H1 (cell line): ENCODE measurements around the gene SMPX. TPM values are rescaled to one million over a fixed set of nuclear protein-coding genes. Genes with fewer than 3 reads are reported as not detected.

Experiments used
- CTCF ChIA-PET: fragments of 300-600 bp; sonication (Branson Sonifier 250); formaldehyde crosslinking; loops from one replicate; lab custom pipeline; 2021; ENCODE audit not compliant: partially characterized antibody; lab: Charles Lee
- POLR2A ChIA-PET: fragments of 300-600 bp; sonication (Branson Sonifier 250); formaldehyde crosslinking; loops from one replicate; lab custom pipeline; 2021; ENCODE audit warnings: inconsistent platforms; ENCODE audit not compliant: partially characterized antibody; lab: Charles Lee
- DNase-seq, 2 experiments: peaks; one replicate each; pipeline versions ENCODE4 v3.0.0 to v3.0.0-alpha.2; 2010 to 2022; ENCODE audit warnings: low spot score in 2 of 2, low read depth in 1 of 2, mixed read lengths in 1 of 2
- FAIRE-seq: peaks from 2 replicates; lab custom pipeline; 2011; peaks lifted over from hg19 to GRCh38; lab: Jason Lieb, UNC
- H2AFZ ChIP-seq: 2 replicates; pipeline ENCODE4 v1.8.1; 2012; ENCODE audit warnings: low read length, inconsistent platforms
- H2AK5ac ChIP-seq: 2 replicates; pipeline ENCODE4 v1.6.1; 2013; ENCODE audit warnings: low read depth, low read length
- H2BK120ac ChIP-seq: replicated peaks from 2 replicates; pipeline ENCODE3; 2013; ENCODE audit warnings: low read depth, low read length, inconsistent platforms
- H2BK12ac ChIP-seq: 2 replicates; pipeline ENCODE4 v1.6.1; 2013; ENCODE audit warnings: low read depth, low read length
- H2BK15ac ChIP-seq: 2 replicates; pipeline ENCODE4 v1.6.1; 2013; ENCODE audit warnings: low read length
- H2BK20ac ChIP-seq: 2 replicates; pipeline ENCODE4 v1.6.1; 2013; ENCODE audit warnings: low read length
- H2BK5ac ChIP-seq: 2 replicates; pipeline ENCODE4 v1.6.1; 2013; ENCODE audit warnings: low read depth, low read length
- H3K14ac ChIP-seq: 2 replicates; pipeline ENCODE4 v1.6.1; 2013; ENCODE audit warnings: inconsistent platforms; ENCODE audit not compliant: insufficient read length
- H3K18ac ChIP-seq: 2 replicates; pipeline ENCODE4 v1.6.1; 2013; ENCODE audit warnings: low read length; ENCODE audit errors: extremely low read depth
- H3K23ac ChIP-seq: 2 replicates; pipeline ENCODE4 v1.6.1; 2013; ENCODE audit warnings: inconsistent platforms; ENCODE audit not compliant: insufficient read length
- H3K23me2 ChIP-seq: 2 replicates; pipeline ENCODE4 v1.6.1; 2013; ENCODE audit warnings: low read depth, low read length
- H3K27ac ChIP-seq: 2 replicates; pipeline ENCODE4 v1.6.1; 2011; ENCODE audit warnings: low read depth, low read length, inconsistent platforms
- H3K27me3 ChIP-seq, 4 experiments: replicated peaks in 1 of 4; 1 replicate in 1 of 4; 2 replicates in 3 of 4; pipeline versions ENCODE4 v1.6.1 to v1.8.1; 2011 to 2013; ENCODE audit warnings: low read length in 3 of 4, mild to moderate bottlenecking in 3 of 4, inconsistent platforms in 2 of 4, mixed read lengths in 2 of 4, moderate library complexity in 1 of 4; ENCODE audit not compliant: control insufficient read depth in 3 of 4, insufficient read depth in 3 of 4; ENCODE audit errors: extremely low read depth in 1 of 4
- H3K36me3 ChIP-seq, 4 experiments: 2 replicates each; pipeline versions ENCODE4 v1.6.1 to v1.8.1; 2011 to 2013; ENCODE audit warnings: mild to moderate bottlenecking in 4 of 4, low read length in 3 of 4, moderate library complexity in 2 of 4, control low read depth in 1 of 4, inconsistent platforms in 1 of 4; ENCODE audit not compliant: insufficient read depth in 4 of 4, control insufficient read depth in 2 of 4
- H3K4ac ChIP-seq: replicated peaks from 2 replicates; pipeline ENCODE3; 2013; ENCODE audit warnings: low read length, low read depth, mixed read lengths, inconsistent platforms; ENCODE audit not compliant: insufficient read length
- H3K4me1 ChIP-seq, 4 experiments: replicated peaks in 1 of 4; 1 replicate in 1 of 4; 2 replicates in 3 of 4; pipeline versions ENCODE4 v1.6.1 to v1.8.1; 2011 to 2013; ENCODE audit warnings: low read length in 3 of 4, inconsistent platforms in 2 of 4, mixed read lengths in 1 of 4; ENCODE audit not compliant: insufficient read depth in 4 of 4, control insufficient read depth in 3 of 4
- H3K4me2 ChIP-seq, 2 experiments: 2 replicates each; pipeline versions ENCODE4 v1.6.1 to v1.8.1; 2011 to 2013; ENCODE audit warnings: low read depth in 2 of 2, low read length in 2 of 2, control low read depth in 1 of 2, inconsistent platforms in 1 of 2, mild to moderate bottlenecking in 1 of 2; ENCODE audit not compliant: insufficient read depth in 1 of 2
- H3K4me3 ChIP-seq, 4 experiments: fragments of 200-600, 300-600 bp in 1 of 4; sonication (generic), shearing (Covaris generic), sonication (Bioruptor Twin) in 1 of 4; 2 replicates each; pipeline versions ENCODE4 v1.5.1 to v1.8.1; 2011 to 2016; ENCODE audit warnings: low read length in 4 of 4, low read depth in 3 of 4, control low read depth in 2 of 4, inconsistent platforms in 2 of 4, mild to moderate bottlenecking in 2 of 4, mixed read lengths in 1 of 4, moderate library complexity in 1 of 4; ENCODE audit not compliant: insufficient read depth in 2 of 4; ENCODE audit errors: extremely low read depth in 1 of 4
- H3K56ac ChIP-seq: replicated peaks from 2 replicates; pipeline ENCODE3; 2013; ENCODE audit warnings: low read depth, mild to moderate bottlenecking, mixed read lengths, low read length, inconsistent platforms; ENCODE audit not compliant: insufficient read length
- H3K79me1 ChIP-seq: 2 replicates; pipeline ENCODE4 v1.6.1; 2013; ENCODE audit warnings: low read depth, low read length, control low read depth
- H3K79me2 ChIP-seq, 2 experiments: 2 replicates each; pipeline versions ENCODE4 v1.6.1 to v1.8.1; 2012 to 2013; ENCODE audit warnings: low read length in 2 of 2, mild to moderate bottlenecking in 2 of 2, inconsistent platforms in 1 of 2; ENCODE audit not compliant: insufficient read depth in 2 of 2, control insufficient read depth in 1 of 2
- H3K9ac ChIP-seq, 4 experiments: replicated peaks in 1 of 4; 1 replicate in 1 of 4; 2 replicates in 3 of 4; pipeline versions ENCODE4 v1.6.1 to v1.8.1; 2011 to 2013; ENCODE audit warnings: low read depth in 3 of 4, low read length in 3 of 4, control low read depth in 2 of 4, mild to moderate bottlenecking in 2 of 4, moderate library complexity in 2 of 4, inconsistent platforms in 1 of 4; ENCODE audit errors: extremely low read depth in 1 of 4
- H3K9me3 ChIP-seq, 2 experiments: 2 replicates each; pipeline versions ENCODE4 v1.6.1 to v1.8.1; 2012 to 2013; ENCODE audit warnings: mild to moderate bottlenecking in 2 of 2, moderate library complexity in 2 of 2, control low read depth in 1 of 2, inconsistent platforms in 1 of 2, low read depth in 1 of 2, low read length in 1 of 2, mixed read lengths in 1 of 2; ENCODE audit not compliant: insufficient read depth in 2 of 2
- H4K20me1 ChIP-seq, 2 experiments: replicated peaks in 1 of 2; 2 replicates each; pipeline versions ENCODE3 to v1.8.1; 2011 to 2013; ENCODE audit warnings: inconsistent platforms in 2 of 2, low read length in 2 of 2, mild to moderate bottlenecking in 1 of 2; ENCODE audit not compliant: insufficient read depth in 2 of 2, control insufficient read depth in 1 of 2
- H4K5ac ChIP-seq: 2 replicates; pipeline ENCODE4 v1.6.1; 2013; ENCODE audit warnings: low read length, low read depth, mixed read lengths, inconsistent platforms; ENCODE audit not compliant: insufficient read length
- H4K8ac ChIP-seq: 2 replicates; pipeline ENCODE4 v1.8.0; 2013; ENCODE audit warnings: mild to moderate bottlenecking, moderate library complexity, low read length, inconsistent platforms; ENCODE audit not compliant: insufficient read depth; ENCODE audit errors: extremely low read depth
- H4K91ac ChIP-seq: replicated peaks from 2 replicates; pipeline ENCODE3; 2013; ENCODE audit warnings: low read length, mixed read lengths, inconsistent platforms; ENCODE audit not compliant: insufficient read length
- BCL11A ChIP-seq, 2 experiments: IDR thresholded peaks; one replicate each; pipeline ENCODE4 v1.6.1; 2011; ENCODE audit warnings: low read depth in 2 of 2, low read length in 2 of 2, mild to moderate bottlenecking in 2 of 2
- JUND ChIP-seq: IDR thresholded peaks from 2 replicates; pipeline ENCODE4 v1.6.1; 2011; ENCODE audit warnings: mild to moderate bottlenecking, improper control_type of control experiment, low read length
- NANOG ChIP-seq: IDR thresholded peaks from 2 replicates; pipeline ENCODE4 v1.6.1; 2011; ENCODE audit warnings: low read length, low read depth, mild to moderate bottlenecking, inconsistent platforms; ENCODE audit not compliant: insufficient read depth, poor library complexity, severe bottlenecking
- POLR2A ChIP-seq, 2 experiments: IDR thresholded peaks; 1 replicate in 1 of 2; 2 replicates in 1 of 2; pipeline ENCODE4 v1.6.1; 2011; ENCODE audit warnings: low read depth in 2 of 2, low read length in 2 of 2, mild to moderate bottlenecking in 2 of 2; ENCODE audit errors: control extremely low read depth in 1 of 2
- POU5F1 ChIP-seq: IDR thresholded peaks from 2 replicates; pipeline ENCODE4 v1.6.1; 2011; ENCODE audit warnings: low read depth, mild to moderate bottlenecking, low read length, moderate library complexity
- RNF2 ChIP-seq: fragments of 200-900, 300-1000 bp; sonication (generic); IDR thresholded peaks from 2 replicates; pipeline ENCODE4 v1.7.1; 2016; ENCODE audit warnings: borderline replicate concordance, low read depth, mild to moderate bottlenecking, antibody characterized with exemption, low read length; ENCODE audit not compliant: poor library complexity, severe bottlenecking; ENCODE audit errors: missing control alignments
- whole genome bisulfite sequencing, 2 experiments: shearing (Covaris generic) in 1 of 2; methylation state at CpG; one replicate each; pipeline versions ENCODE4 v1.1.6 to v1.1.7; 2013 to 2015; ENCODE audit warnings: low lambda C conversion rate in 2 of 2, mixed read lengths in 2 of 2, inconsistent platforms in 1 of 2, low coverage in 1 of 2, missing lambda C conversion rate in 1 of 2; ENCODE audit not compliant: insufficient replicate concordance in 2 of 2, insufficient coverage in 1 of 2, insufficient read length in 1 of 2; ENCODE audit errors: extremely low coverage in 1 of 2, missing lambda C conversion rate in 1 of 2; 5-methylcytosine and 5-hydroxymethylcytosine counted together
- polyA plus RNA-seq, 7 experiments: library from polyadenylated mRNA; depleted of rRNA in 3 of 7; stranded (reverse) in 5 of 7; unstranded in 2 of 7; fragments of >200 nt in 5 of 7; fragments of 200-250 nt in 2 of 7; gene quantifications; 1 replicate in 5 of 7; 2 replicates in 1 of 7; 4 replicates in 1 of 7; pipeline versions ENCODE4 v1.2.1 to v1.2.3, GENCODE V29; 2011 to 2013; ENCODE audit warnings: missing spikeins in 2 of 7, mixed read lengths in 2 of 7
- total RNA-seq: library from RNA; stranded (reverse); fragmentation: NEBNext Ultra II Directional; extraction: Animal tissue kit (Norgen Biotek cat#: 25700); gene quantifications from 2 replicates; pipeline ENCODE4 v1.2.1, GENCODE V29; 2021

The SMPX gene
- total and polyA plus RNA-seq, 2 of the 8 experiments (the other 6 are each of a cell fraction or from before 2014, with no cell fraction given), result not detected

DNA sequence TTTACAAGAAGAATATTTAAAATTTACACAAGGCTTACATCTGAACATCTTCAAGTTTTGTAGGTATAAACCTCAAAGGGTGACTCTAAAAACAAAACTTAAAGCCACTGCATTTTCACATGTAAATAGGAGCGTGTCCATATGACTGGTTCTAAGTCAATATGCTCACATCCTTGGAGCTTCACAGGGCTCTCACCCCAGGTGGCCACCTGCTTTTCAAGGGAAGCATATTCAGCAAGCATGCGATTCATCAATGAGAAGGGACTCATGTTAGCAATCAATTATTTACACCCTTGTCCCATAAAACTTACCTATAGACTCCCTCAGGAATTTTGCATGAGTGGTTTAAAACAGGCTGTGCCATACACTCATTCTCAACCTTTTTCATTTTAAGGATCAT, 82.0 kb downstream of the SMPX start:
- H3K4me3 ChIP-seq, result no peak overlapping the region
- no peak overlapping the region for H2BK15ac ChIP-seq
- no peak overlapping the region for H4K5ac ChIP-seq
- no peaks in the 10 kb centered on the region for H3K4me1 ChIP-seq
- no peak overlapping the region for H2AK5ac ChIP-seq
- no peaks in the 10 kb centered on the region for H3K23me2 ChIP-seq
- H3K27ac ChIP-seq, result no peak overlapping the region
- H3K4me2 ChIP-seq, result no peak overlapping the region
- H3K14ac ChIP-seq, result no peak overlapping the region
- no peaks in the 10 kb centered on the region for H3K79me2 ChIP-seq
- no peaks in the 10 kb centered on the region for H3K9me3 ChIP-seq
- POLR2A ChIA-PET, result no interaction called here
- 50% methylated on average over 2 of the region's 2 CpGs; no CpG with 5 or more reads in 1 of the 2 experiments for WGBS, 2 experiments
- no peak overlapping the region for H2AFZ ChIP-seq
- CTCF ChIA-PET, result no interaction called here
- no peak overlapping the region for H3K56ac ChIP-seq
- no peaks in the 10 kb centered on the region for H3K36me3 ChIP-seq
- H3K9ac ChIP-seq, result no peak overlapping the region
- DNase-seq (no peak), FAIRE-seq (no peak)
- H2BK12ac ChIP-seq, result no peak overlapping the region
- TF ChIP-seq NANOG (no peak), POLR2A (IDR thresholded peaks at IDR 0.05; ENCODE audit: control extremely low read depth in 1 of 2, low read depth in 2 of 2, low read length in 2 of 2) (no peak), POU5F1 (no peak), BCL11A (IDR thresholded peaks at IDR 0.05; ENCODE audit: low read depth in 2 of 2, low read length in 2 of 2) (no peak), RNF2 (no peak), JUND (no peak)
- no peak overlapping the region for H4K8ac ChIP-seq
- H4K91ac ChIP-seq, result no peak overlapping the region
- H3K4ac ChIP-seq, result no peak overlapping the region
- H3K27me3 ChIP-seq, result no peaks in the 10 kb centered on the region
- no peak overlapping the region for H2BK5ac ChIP-seq
- H3K79me1 ChIP-seq, result no peaks in the 10 kb centered on the region
- no peaks in the 10 kb centered on the region for H4K20me1 ChIP-seq
- no peak overlapping the region for H2BK120ac ChIP-seq
- H2BK20ac ChIP-seq, result no peak overlapping the region
- no peak overlapping the region for H3K18ac ChIP-seq
- H3K23ac ChIP-seq, result no peak overlapping the region
